ENCODE measurements around the gene FKBP5. TPM values are rescaled to one million over a fixed set of nuclear protein-coding genes. Genes with fewer than 3 reads are reported as not detected.
"Not testable (repeated sequence)": the region's sequence is repeated elsewhere in the genome, so short reads cannot be mapped to it uniquely, and the experiment has no call there.

FKBP5 gene
- total RNA-seq, 1 donor from 2014 or later, result 22.5 TPM

DNA sequence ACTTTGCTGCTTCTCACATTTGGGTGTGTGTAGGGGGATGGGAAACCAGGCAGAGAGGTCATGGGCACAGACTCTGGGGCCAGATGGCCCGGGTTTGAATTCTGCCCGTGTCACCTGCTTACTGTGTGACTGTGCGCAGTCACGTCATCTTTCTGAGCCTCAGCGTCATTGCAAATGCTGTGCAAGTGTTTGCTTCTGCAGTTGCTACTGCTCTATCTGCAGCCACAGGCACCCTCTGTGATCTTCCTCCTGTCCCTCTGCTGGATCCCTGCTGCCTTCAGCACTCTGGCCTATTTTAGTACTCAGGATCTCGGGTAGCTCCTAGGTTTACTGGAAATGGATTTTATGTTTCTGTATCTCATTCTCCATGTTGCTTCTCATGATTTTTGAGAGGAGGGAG, 135.4 kb downstream of the FKBP5 start:
- no peak for DNase-seq (ENCODE audit: extremely low read depth, low read depth, low spot score)

DNA sequence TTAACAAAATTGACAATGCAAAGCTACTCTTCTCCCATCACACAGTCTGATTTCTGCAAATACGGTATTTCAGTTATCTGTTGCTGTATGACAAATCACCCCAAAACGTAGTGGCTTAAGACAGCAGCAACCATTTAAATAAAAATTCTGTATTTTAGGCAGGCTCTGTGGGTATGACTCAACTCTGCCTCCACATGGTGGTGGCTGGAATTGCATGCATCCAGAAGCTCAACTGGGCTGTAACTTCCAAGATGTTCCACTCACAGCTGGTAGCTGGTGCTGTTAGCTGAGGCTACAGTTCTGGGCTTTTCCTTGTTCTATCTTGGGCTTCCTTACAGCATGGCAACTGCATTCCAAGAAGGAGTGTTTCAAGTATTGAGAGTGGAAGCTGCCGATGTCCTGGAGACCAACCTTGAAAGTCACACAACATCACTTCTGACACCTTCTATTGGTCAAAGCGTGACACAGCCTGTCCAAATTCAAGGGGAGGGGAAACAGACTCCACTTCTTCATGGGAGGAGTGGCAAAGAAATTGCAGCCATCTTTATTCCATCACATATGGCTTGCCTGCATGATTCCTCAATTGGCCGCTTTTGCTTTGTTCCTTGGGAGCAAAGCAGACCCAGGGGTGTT, 136.3 kb downstream of the FKBP5 start:
- DNase-seq (ENCODE audit: extremely low read depth, low read depth, low spot score), result peak; percentile 27

- DNase-seq (ENCODE audit: extremely low read depth, low read depth, low spot score), result no peak
Measured at GRCh38 chr6:35550437-35550836, 138.3 kb downstream of the FKBP5 start.

- DNase-seq (ENCODE audit: extremely low read depth, low read depth, low spot score), result no peak
Measured at GRCh38 chr6:35547676-35548075, 141.0 kb downstream of the FKBP5 start.

DNA sequence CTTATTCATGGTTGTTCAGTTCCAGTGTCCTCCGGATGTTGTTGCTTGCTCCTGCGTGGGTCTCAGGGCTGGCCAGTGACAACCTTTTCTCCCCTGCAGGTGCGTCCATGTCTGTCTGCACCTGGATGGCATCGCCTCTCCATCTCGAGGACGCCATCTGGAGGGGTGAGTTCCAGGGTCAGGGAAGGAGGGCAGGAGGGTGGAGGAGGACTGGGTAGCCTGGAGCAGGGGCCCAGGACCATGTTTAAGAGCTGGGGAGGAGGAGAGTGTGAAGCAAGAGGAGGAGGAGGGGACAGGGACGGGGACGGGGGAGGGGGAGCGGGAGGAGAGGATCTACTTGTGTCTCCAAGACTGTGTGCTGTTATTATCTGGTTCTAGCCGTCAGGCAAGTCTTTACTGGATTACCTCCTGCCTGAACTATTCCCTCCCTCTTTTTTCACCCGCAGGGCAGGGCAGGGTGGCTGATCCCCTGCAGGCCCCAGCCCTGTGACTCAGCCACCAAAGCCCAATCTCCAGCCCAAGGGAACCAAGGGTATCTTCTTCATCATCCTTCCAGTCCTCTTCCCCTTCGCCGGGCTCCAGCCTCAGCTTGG, 143.8 kb downstream of the FKBP5 start:
- DNase-seq (ENCODE audit: extremely low read depth, low read depth, low spot score), result no peak

- DNase-seq (ENCODE audit: extremely low read depth, low read depth, low spot score), result no peak
Measured at GRCh38 chr6:35543459-35544193, 145.1 kb downstream of the FKBP5 start.

DNA sequence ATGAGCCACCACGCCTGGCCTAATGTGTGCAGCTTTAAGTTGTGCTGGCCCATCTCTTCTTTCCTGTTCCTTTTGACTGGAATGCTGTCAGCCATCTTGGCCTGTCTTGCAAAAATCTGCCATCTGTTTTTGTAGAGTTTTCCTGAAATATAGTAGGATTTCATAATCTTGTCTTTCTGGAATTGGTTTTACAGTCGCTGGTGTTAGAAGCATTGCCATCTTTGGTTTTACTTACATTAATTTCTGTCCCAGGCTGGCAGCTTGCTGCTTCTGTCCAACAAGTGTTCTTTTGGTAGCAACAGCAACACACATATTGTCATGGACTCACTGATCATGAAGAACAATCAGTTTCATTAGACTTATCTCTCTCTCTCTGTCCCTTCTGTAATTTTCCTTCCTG, 146.9 kb downstream of the FKBP5 start:
- DNase-seq (ENCODE audit: extremely low read depth, low read depth, low spot score), result no peak

- DNase-seq (ENCODE audit: extremely low read depth, low read depth, low spot score), result no peak
Measured at GRCh38 chr6:35539223-35539622, 149.5 kb downstream of the FKBP5 start.

- not testable (repeated sequence) for DNase-seq (ENCODE audit: extremely low read depth, low read depth, low spot score)
Measured at GRCh38 chr6:35535847-35536246, 152.9 kb downstream of the FKBP5 start.

DNA sequence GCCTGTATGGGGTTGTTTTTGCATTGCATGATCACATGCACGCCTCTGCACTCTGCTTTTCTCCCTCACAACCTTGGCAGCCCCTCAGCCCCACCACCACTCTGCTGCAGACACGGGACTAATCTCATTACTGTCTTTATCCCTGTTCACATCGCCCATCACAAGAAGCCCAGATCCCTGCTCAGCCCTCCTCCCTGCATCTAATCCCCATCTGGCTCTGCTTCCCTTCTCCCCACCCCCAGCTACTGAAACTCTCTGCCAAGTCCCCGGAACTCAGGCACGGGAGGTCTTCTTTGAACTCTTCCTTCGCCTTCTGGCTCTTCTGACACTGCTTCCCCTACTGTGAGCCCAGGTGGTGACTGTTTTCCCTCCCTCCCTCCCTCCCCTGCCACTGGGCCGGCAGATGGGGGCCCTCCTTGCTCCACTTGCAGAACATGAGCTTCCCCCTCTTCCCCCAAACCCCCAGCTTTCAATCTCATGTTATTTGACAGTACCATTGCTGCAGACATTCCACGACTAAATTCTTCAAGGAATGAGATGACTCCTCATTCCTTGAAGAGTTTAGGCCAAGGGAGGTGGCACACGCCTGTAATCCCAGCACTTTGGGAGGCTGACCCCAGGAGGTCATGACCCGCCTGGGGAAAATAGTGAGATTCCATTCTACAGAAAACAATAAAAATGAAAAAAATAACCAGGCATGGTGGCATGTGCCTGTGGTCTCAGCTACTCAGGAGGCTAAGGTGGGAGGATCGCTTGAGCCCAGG, 154.1 kb downstream of the FKBP5 start:
- DNase-seq (ENCODE audit: extremely low read depth, low read depth, low spot score), result no peak

DNA sequence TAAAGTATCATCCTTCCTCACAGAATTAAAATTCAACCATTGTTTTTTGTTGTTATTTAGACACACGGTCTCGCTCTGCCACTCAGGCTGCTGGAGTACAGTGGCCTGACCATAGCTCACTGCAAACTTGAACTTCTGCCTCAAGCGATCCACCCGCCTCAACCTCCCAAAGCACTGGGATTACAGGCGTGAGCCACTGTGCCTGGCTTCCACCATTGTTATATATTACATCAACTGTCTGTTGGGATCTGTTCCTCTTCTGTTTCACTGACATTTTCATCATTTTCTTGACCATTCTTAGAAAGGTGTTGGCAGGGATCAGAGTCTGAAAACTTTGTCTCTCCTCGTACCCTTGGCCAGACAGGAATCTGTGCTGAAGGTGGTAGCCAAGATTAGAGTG, 154.7 kb downstream of the FKBP5 start:
- DNase-seq (ENCODE audit: extremely low read depth, low read depth, low spot score), result no peak

DNA sequence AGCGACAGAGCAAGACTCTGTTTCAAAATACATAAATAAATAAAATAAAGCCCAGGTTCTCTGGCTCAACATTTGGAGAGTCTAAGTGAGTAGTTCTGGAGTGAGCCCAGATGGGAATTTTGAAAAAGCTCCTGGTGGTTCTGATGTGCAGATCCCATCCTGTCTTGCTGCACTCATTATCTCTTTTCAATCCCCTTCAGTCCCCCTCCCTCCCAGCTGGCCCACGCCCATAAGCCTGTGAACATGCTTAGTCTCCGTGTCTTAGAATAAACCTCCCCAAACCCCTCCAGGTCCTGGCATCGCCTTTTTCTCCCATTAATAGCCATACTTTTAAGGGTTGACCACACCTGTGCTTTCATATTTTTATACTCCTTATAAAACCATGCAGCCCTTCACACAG, 156.6 kb downstream of the FKBP5 start:
- DNase-seq (ENCODE audit: extremely low read depth, low read depth, low spot score), result no peak

DNA sequence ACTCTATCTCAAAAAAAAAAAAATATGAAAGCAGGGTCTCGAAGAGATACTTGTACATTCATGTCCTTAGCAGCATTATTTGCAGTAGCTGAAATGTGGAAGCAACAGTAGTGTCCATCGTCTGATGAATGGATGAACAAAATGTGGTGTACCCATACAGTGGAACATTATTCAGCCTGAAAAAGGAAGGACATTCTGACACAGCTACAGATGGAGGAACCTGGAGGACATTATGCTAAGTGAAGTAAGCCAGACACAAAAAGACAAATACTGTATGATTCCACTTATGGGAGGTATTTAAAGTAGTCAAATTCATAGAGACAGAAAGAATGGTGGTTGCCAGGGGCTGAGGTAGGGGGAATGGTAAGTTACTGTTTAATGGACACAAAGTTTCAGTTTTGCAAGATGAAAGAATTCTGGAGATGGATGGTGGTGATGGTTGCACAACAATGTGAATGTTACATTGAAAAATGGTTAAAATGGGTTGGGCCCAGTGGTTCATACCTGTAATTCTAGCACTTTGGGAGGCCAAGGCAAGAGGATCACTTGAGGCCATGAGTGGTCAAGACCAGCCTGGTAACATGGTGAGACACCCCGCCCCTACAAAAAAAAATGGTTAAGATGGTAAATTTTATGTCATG, 164.2 kb downstream of the FKBP5 start:
- DNase-seq (ENCODE audit: extremely low read depth, low read depth, low spot score), result no peak

Other genes starting within 250 kb of the FKBP5 start
- gene FANCE, start 236.6 kb downstream of the FKBP5 start, total RNA-seq, result 2.7 and 3.7 TPM in 2 replicates
- gene RPL10A, start 220.5 kb downstream of the FKBP5 start, total RNA-seq, result 885 and 1,342 TPM in 2 replicates
- gene TEAD3, start 191.8 kb downstream of the FKBP5 start, total RNA-seq, result 1.8 and 4.8 TPM in 2 replicates
- not detected in 2 replicates for gene TULP1, start 176.0 kb downstream of the FKBP5 start, total RNA-seq
- not detected in 2 replicates for gene ARMC12, start 48.1 kb upstream of the FKBP5 start, total RNA-seq
- gene CLPSL2, start 87.7 kb upstream of the FKBP5 start, total RNA-seq, result not detected in 2 replicates
- not detected in 2 replicates for gene CLPSL1, start 92.1 kb upstream of the FKBP5 start, total RNA-seq
- gene CLPS, start 108.4 kb upstream of the FKBP5 start, total RNA-seq, result not detected in 2 replicates
- not detected in 2 replicates for gene LHFPL5, start 116.4 kb upstream of the FKBP5 start, total RNA-seq
- 61.3 and 64.0 TPM in 2 replicates for gene SRPK1, start 232.2 kb upstream of the FKBP5 start, total RNA-seq